ENCODE measurements around the gene LYVE1. TPM values are rescaled to one million over a fixed set of nuclear protein-coding genes. Genes with fewer than 3 reads are reported as not detected.

LYVE1 gene
- total RNA-seq, 2 experiments from 2014 or later, result not detected

DNA sequence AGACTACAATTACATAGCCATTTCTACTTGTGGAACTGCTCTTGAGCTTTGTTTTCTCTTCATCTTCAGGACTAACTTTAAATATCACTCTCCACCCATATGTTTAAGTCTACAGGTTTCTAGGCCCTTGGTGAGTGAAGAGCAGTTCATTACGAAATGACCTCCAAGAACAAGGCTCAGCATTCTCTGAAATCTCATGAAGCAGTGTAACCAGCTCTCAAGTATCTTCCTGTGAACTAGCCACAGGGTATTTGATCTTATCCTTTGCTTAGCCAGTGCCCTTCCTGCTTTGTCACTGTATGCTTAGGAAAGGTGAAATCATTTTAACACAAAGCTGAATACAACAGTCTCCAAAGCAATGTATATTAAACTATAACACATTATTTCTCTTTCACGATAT lies 20.4 kb upstream of the LYVE1 start:
- DNase-seq, result no peak
- CTCF ChIA-PET, result no interaction called here
- Mint-ChIP-seq H3K4me3 (no peak overlapping the region), H3K36me3 (ENCODE audit: low read depth) (no peaks in the 10 kb centered on the region), H3K27me3 (ENCODE audit: low read depth) (no peaks in the 10 kb centered on the region), H3K9me3 (no peaks in the 10 kb centered on the region), H3K27ac (no peak overlapping the region), H3K4me1 (ENCODE audit: low read depth) (no peaks in the 10 kb centered on the region)
- intact Hi-C loops (cut with micrococcal nuclease), result no loop called here

GRCh38 chr11:10587995-10588394 lies 19.5 kb upstream of the LYVE1 start:
- Mint-ChIP-seq H3K36me3 (ENCODE audit: low read depth) (no peaks in the 10 kb centered on the region), H3K4me3 (no peak overlapping the region), H3K9me3 (no peaks in the 10 kb centered on the region), H3K4me1 (ENCODE audit: low read depth) (no peaks in the 10 kb centered on the region), H3K27ac (no peak overlapping the region), H3K27me3 (ENCODE audit: low read depth) (no peaks in the 10 kb centered on the region)
- CTCF ChIA-PET, result no interaction called here
- intact Hi-C loops (cut with micrococcal nuclease), result no loop called here
- DNase-seq, result no peak

DNA sequence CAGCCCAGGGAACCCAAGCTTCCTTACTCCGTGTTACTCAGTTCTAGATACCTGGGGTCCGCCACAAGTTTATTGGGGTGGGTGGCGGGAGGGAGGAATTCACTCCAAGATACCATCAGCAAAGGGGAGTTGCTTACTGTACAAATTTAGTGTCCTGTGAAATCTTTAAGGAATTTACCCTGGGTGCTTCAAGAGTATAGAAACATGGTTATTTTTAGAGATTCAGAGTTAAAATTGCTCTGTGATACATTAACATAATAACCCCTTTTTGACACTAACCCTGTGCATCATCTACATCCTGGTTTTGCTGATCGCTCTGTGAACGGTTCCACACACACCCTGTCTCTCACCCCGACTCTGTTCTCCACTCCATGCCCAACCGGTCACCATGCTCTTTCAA lies 18.9 kb upstream of the LYVE1 start:
- Mint-ChIP-seq H3K4me1 (ENCODE audit: low read depth) (no peaks in the 10 kb centered on the region), H3K36me3 (ENCODE audit: low read depth) (no peaks in the 10 kb centered on the region), H3K9me3 (no peaks in the 10 kb centered on the region), H3K27me3 (ENCODE audit: low read depth) (no peaks in the 10 kb centered on the region), H3K4me3 (no peak overlapping the region), H3K27ac (no peak overlapping the region)
- CTCF ChIA-PET, result no interaction called here
- DNase-seq, result no peak
- intact Hi-C loops (cut with micrococcal nuclease), result no loop called here

- CTCF ChIA-PET, result no interaction called here
- no peaks in the 10 kb centered on the region for H3K9me3 Mint-ChIP-seq
- no peak overlapping the region for H3K27ac Mint-ChIP-seq
- DNase-seq, result no peak
- no peaks in the 10 kb centered on the region for H3K4me1 Mint-ChIP-seq (ENCODE audit: low read depth)
- peaks cover 3% of the 10 kb centered on the region for H3K27me3 Mint-ChIP-seq (ENCODE audit: low read depth)
- intact Hi-C loops (cut with micrococcal nuclease), result no loop called here
- no peaks in the 10 kb centered on the region for H3K36me3 Mint-ChIP-seq (ENCODE audit: low read depth)
- no peak overlapping the region for H3K4me3 Mint-ChIP-seq
These were observed 15.6 kb upstream of the LYVE1 start for GRCh38 chr11:10584071-10584501.

DNA sequence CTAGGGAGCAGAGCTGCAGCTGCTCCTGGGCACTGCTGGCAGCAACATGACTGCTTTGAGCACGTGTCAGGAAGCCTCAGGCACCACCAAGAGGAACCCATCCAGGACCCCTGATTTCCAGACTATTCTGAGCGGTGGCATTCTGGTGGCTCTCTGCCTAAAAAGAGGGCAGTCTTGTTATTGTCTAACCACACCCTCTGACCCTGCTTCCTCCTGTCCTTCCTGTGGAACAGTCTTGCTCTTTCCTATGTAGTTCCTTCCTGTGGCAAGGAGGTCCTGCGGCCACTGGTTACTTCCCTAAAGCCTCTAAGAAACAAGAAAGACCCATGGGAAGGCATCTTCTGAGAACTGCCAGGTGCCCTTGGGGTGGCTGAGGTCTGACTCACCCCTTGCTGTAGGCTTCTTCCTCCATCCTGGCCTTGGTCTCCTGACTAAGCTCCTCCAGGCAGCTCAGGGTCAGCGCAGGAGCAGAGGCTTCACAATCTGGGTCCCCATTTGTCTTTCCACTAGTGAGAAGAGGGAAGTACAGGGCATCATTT lies 13.1 kb upstream of the LYVE1 start:
- no peak for DNase-seq
- H3K4me3 Mint-ChIP-seq, result no peak overlapping the region
- H3K27me3 Mint-ChIP-seq (ENCODE audit: low read depth), result peaks cover 5% of the 10 kb centered on the region
- no peaks in the 10 kb centered on the region for H3K4me1 Mint-ChIP-seq (ENCODE audit: low read depth)
- no peak overlapping the region for H3K27ac Mint-ChIP-seq
- H3K9me3 Mint-ChIP-seq, result no peaks in the 10 kb centered on the region
- H3K36me3 Mint-ChIP-seq (ENCODE audit: low read depth), result no peaks in the 10 kb centered on the region
- CTCF ChIA-PET, result no interaction called here
- intact Hi-C loops (cut with micrococcal nuclease), result no loop called here

DNA sequence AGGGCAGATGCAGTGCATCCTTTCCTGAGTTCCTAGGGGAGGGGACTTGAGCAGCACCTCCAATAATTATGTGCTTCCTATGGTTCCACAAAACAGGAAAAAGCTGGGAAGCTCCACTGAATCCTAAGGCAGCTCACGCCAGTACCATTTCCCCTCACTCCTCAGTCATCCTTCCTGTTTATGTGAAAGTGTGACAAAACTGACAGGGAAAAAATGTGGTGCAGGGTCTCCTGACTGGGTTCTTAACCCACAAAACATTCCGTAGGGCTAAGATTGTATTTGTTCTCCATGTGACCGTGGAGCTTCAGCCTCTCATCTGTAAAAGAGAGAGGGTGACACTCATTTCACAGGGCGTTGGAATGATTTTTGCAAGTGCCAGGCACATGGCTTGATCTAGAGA lies 12.2 kb upstream of the LYVE1 start:
- CTCF ChIA-PET, result no interaction called here
- intact Hi-C loops (cut with micrococcal nuclease), result no loop called here
- H3K4me3 Mint-ChIP-seq, result no peak overlapping the region
- no peak for DNase-seq
- H3K9me3 Mint-ChIP-seq, result no peaks in the 10 kb centered on the region
- peaks cover 5% of the 10 kb centered on the region for H3K27me3 Mint-ChIP-seq (ENCODE audit: low read depth)
- H3K27ac Mint-ChIP-seq, result no peak overlapping the region
- no peaks in the 10 kb centered on the region for H3K4me1 Mint-ChIP-seq (ENCODE audit: low read depth)
- no peaks in the 10 kb centered on the region for H3K36me3 Mint-ChIP-seq (ENCODE audit: low read depth)

DNA sequence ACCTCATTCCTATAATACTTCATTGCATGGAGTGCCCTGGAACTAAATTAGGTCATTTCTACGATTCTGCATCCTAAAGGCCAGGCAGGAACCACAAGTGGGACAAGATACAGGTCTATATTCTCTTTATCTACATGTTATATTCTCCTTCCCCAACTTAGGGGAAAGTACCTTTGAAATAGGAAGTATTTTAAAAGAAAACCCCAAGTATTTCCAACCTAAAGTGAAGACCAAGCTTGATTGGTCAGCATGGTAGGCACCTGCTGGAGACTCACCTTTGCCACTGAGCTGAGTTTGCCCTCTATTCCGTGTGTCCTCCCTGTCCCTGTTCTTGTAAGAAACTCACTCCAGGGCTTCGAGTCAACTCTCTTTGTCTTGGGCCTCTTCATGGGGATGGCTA lies 11.2 kb upstream of the LYVE1 start:
- intact Hi-C loops (cut with micrococcal nuclease), result no loop called here
- CTCF ChIA-PET, result no interaction called here

DNA sequence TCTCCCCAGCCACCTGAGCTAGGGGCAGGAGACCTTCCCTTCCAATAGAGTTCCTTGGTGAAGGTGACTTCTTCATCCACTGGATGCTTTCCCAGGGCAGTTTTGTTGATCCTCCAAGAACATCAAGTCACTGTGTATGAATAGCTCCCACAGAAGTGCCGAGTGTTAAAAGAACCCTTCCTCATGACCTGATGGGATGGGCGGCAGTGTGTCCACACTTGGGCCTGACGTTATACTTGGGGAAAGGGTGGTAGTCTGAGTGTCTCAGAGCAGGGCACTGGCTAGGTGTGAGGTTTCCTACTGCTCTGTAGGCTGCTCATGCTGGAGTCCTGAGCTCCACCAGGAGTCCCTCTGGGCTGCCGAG lies 7.6 kb upstream of the LYVE1 start:
- Mint-ChIP-seq H3K36me3 (ENCODE audit: low read depth) (no peaks in the 10 kb centered on the region), H3K4me3 (no peak overlapping the region), H3K9me3 (no peaks in the 10 kb centered on the region), H3K27me3 (ENCODE audit: low read depth) (peaks cover 5% of the 10 kb centered on the region), H3K27ac (no peak overlapping the region), H3K4me1 (ENCODE audit: low read depth) (no peaks in the 10 kb centered on the region)
- DNase-seq, result no peak
- CTCF ChIA-PET, result interaction anchor here (0.6 kb wide), 1 partner anchor 37 kb away, joined by 3 read pairs; no protein-coding TSS in a partner anchor
- intact Hi-C loops (cut with micrococcal nuclease), result no loop called here

More for the DNA sequence above, 11.2 kb upstream of the LYVE1 start:
- Mint-ChIP-seq H3K27me3 (ENCODE audit: low read depth) (peaks cover 5% of the 10 kb centered on the region), H3K36me3 (ENCODE audit: low read depth) (no peaks in the 10 kb centered on the region), H3K27ac (no peak overlapping the region), H3K4me1 (ENCODE audit: low read depth) (no peaks in the 10 kb centered on the region), H3K9me3 (no peaks in the 10 kb centered on the region), H3K4me3 (no peak overlapping the region)
- DNase-seq, result no peak

GRCh38 chr11:10575346-10576034 lies 7.0 kb upstream of the LYVE1 start:
- Mint-ChIP-seq H3K27ac (no peak overlapping the region), H3K4me3 (no peak overlapping the region), H3K27me3 (ENCODE audit: low read depth) (peaks cover 5% of the 10 kb centered on the region), H3K9me3 (no peaks in the 10 kb centered on the region), H3K36me3 (ENCODE audit: low read depth) (no peaks in the 10 kb centered on the region), H3K4me1 (ENCODE audit: low read depth) (no peaks in the 10 kb centered on the region)
- intact Hi-C loops (cut with micrococcal nuclease), result no loop called here
- no peak for DNase-seq
- CTCF ChIA-PET, result no interaction called here

DNA sequence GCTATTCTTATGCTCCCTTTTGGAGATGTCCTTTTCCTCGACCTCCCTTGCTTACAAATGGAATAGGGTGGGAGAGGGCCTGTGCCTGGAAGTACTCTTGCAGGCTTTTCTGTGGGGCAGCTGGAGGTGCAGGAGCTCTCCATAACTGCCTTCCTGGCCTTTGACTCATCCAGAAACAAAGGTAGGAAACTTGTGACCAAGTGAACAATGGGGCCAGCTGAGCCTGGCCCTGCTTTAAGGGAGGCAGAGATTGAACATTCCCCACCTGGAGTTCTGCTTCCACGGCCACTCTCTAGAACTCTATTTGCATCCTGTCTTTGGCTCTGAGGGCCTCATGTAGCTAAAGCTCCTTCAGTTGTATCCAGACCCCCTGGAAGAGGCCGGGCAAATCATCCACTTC lies 5.1 kb upstream of the LYVE1 start:
- no peak for DNase-seq
- H3K36me3 Mint-ChIP-seq (ENCODE audit: low read depth), result no peaks in the 10 kb centered on the region
- CTCF ChIA-PET, result interaction anchor here (0.8 kb wide), 1 partner anchor 10 kb away, joined by 3 read pairs; no protein-coding TSS in a partner anchor
- H3K4me3 Mint-ChIP-seq, result no peak overlapping the region
- H3K9me3 Mint-ChIP-seq, result no peaks in the 10 kb centered on the region
- intact Hi-C loops (cut with micrococcal nuclease), result no loop called here
- H3K4me1 Mint-ChIP-seq (ENCODE audit: low read depth), result no peaks in the 10 kb centered on the region
- H3K27ac Mint-ChIP-seq, result no peak overlapping the region
- H3K27me3 Mint-ChIP-seq (ENCODE audit: low read depth), result peaks cover 5% of the 10 kb centered on the region

GRCh38 chr11:10573028-10573427 lies 4.6 kb upstream of the LYVE1 start:
- no peak for DNase-seq
- no peaks in the 10 kb centered on the region for H3K4me1 Mint-ChIP-seq (ENCODE audit: low read depth)
- intact Hi-C loops (cut with micrococcal nuclease), result no loop called here
- H3K27me3 Mint-ChIP-seq (ENCODE audit: low read depth), result peaks cover 5% of the 10 kb centered on the region
- no peaks in the 10 kb centered on the region for H3K9me3 Mint-ChIP-seq
- CTCF ChIA-PET, result no interaction called here
- no peaks in the 10 kb centered on the region for H3K36me3 Mint-ChIP-seq (ENCODE audit: low read depth)
- no peak overlapping the region for H3K4me3 Mint-ChIP-seq
- H3K27ac Mint-ChIP-seq, result no peak overlapping the region

DNA sequence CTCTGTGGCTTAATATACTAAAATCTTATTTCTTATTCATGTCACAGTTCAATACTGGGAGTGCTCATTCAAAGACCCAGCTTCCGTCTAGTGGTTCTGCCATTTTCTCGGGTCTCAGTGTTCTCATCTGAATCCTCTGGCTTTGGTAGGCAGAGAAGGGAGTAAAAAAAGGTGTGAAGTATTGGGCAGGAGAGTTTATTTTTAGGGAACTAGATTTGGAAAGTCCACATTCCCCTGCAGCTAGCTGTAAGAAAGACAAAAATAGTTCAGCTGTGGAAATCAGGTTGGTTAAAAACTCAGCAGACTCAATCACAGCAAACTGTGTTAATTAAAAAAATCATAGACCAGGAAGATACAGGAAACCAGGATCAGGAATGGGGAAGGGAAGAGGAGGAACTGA lies 4.1 kb upstream of the LYVE1 start:
- Mint-ChIP-seq H3K27ac (no peak overlapping the region), H3K4me1 (ENCODE audit: low read depth) (no peaks in the 10 kb centered on the region), H3K36me3 (ENCODE audit: low read depth) (no peaks in the 10 kb centered on the region), H3K4me3 (no peak overlapping the region), H3K9me3 (no peaks in the 10 kb centered on the region), H3K27me3 (ENCODE audit: low read depth) (peaks cover 4% of the 10 kb centered on the region)
- intact Hi-C loops (cut with micrococcal nuclease), result no loop called here
- DNase-seq, result no peak
- CTCF ChIA-PET, result no interaction called here

DNA sequence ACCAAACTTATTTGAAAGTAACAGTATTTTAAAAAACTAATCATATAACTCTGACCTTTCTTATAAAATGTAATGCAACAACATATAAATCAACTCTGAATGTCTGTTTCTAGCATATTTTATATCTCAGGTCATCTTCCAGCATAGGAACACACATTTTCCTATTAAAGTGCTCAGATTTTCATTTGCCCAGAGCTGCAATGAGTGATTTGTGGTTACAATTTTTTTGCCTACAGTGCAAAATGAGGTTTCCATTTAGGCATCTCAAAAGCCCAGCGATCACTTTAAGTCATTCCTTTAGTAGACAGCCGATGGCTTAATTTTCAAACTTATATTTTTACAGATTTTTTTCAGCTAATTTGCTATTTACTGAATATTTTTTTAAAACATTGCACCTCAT lies 1.0 kb downstream of the LYVE1 start:
- CTCF ChIA-PET, result interaction anchor here (1.8 kb wide), 1 partner anchor 26 kb away, joined by 6 read pairs; the partner anchor contains the start of gene RNF141
- Mint-ChIP-seq H3K27ac (no peak overlapping the region), H3K36me3 (ENCODE audit: low read depth) (no peaks in the 10 kb centered on the region), H3K9me3 (no peaks in the 10 kb centered on the region), H3K4me1 (ENCODE audit: low read depth) (no peaks in the 10 kb centered on the region), H3K27me3 (ENCODE audit: low read depth) (peaks cover 2% of the 10 kb centered on the region), H3K4me3 (no peak overlapping the region)
- DNase-seq, result no peak
- intact Hi-C loops (cut with micrococcal nuclease), result no loop called here

All from activated naive CD4-positive, alpha-beta T cell treated with anti-CD3 and anti-CD28 coated beads for 36 hours (primary cell).